GM12864 (cell line): ENCODE measurements around the gene SEPTIN12.

Source experiments
- DNase-seq: peaks from one replicate; pipeline ENCODE4 v3.0.0-alpha.2; 2011; ENCODE audit warnings: low read depth
- H3K4me3 ChIP-seq: 2 replicates; pipeline ENCODE4 v1.5.1; 2011; ENCODE audit warnings: mild to moderate bottlenecking, low read depth, low read length, control low read depth
- TF ChIP-seq, protein P1 (sequence below): IDR thresholded peaks from 2 replicates; pipeline ENCODE4 v1.5.1; 2011; ENCODE audit warnings: low read depth, mild to moderate bottlenecking, moderate library complexity, low read length, control low read depth, inconsistent platforms; ENCODE audit errors: missing control alignments

Gene SEPTIN12

DNA sequence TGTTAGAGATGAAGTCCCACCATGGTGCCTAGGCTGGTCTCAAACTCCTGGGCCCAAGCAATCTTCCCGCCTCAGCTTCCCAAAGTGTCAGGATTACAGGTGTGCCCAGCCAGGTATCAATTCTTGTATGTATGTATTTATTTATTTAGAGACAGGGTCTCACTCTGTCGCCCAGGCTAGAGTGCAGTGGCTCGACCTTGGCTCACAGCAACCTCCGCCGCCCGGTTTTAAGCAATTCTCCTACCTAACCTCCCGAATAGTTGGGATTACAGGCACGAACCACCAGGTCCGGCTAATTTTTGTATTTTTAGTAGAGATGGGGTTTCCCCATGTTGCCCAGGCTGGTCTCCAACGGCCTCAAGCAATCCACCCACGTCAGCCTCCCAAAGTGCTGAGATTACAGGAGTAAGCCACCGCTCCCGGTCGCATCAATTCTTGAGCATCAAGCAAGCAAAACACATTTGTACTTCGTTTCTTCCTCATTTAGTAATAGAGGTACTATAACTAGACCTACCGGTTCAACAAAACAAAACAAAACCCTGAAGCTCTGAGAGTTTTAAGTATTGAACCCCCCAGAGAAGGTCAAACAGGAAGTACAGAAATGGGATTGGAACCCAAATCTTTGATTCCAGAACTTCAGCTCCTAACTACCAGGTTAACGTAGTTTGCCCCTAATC, 20.1 kb downstream of the SEPTIN12 start:
- peak overlapping the region; percentile 85 for H3K4me3 ChIP-seq
- DNase-seq = no peak
- TF ChIP-seq, protein P1, sequence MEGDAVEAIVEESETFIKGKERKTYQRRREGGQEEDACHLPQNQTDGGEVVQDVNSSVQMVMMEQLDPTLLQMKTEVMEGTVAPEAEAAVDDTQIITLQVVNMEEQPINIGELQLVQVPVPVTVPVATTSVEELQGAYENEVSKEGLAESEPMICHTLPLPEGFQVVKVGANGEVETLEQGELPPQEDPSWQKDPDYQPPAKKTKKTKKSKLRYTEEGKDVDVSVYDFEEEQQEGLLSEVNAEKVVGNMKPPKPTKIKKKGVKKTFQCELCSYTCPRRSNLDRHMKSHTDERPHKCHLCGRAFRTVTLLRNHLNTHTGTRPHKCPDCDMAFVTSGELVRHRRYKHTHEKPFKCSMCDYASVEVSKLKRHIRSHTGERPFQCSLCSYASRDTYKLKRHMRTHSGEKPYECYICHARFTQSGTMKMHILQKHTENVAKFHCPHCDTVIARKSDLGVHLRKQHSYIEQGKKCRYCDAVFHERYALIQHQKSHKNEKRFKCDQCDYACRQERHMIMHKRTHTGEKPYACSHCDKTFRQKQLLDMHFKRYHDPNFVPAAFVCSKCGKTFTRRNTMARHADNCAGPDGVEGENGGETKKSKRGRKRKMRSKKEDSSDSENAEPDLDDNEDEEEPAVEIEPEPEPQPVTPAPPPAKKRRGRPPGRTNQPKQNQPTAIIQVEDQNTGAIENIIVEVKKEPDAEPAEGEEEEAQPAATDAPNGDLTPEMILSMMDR = no peak

DNA sequence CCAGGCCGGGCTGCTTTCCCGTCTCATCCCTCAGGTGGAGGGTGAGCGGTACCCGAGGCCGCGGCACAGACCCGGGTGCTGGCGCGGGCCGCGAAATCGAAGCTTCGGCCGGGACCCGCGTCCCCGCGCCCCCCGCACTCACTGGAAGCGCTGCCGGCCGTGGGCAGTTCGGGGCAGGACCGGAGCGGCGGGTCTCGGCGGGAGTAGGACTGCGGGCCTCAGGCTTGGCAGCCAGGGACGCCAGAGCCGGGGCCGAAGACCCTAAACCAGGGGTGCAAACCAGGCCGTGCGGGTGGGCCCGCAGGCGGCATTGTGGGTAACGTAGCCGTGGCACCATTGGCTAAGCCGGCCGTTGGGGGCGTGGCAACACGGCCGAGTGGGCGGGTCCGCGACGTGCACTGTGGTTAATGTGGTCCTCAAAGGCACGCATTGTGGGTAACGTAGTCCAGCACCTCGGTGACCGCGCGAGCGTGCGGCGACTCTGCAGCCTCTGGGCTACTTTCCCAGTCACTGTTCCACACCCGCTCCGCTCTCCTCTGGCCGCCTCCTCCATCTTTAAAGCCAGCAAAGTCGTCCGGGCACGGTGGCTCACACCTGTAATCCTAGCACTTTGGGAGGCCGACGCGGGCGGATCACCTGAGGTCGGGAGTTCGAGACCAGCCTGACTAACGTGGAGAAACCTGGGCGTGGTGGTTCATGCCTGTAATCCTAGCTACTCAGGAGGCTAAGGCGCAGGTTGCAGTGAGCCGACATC, 21.1 kb downstream of the SEPTIN12 start, which contains the start of gene ZNF500:
Gene ZNF500 (minus strand): TSS at position 288 of the 754 bp plus-strand sequence. CDS start 1,184 bp downstream, outside the sequence.
- peak within 1 kb of the TSS; percentile 85 for H3K4me3 ChIP-seq
- DNase-seq = peak; percentile 85
- TF ChIP-seq, protein P1 = no peak

DNA sequence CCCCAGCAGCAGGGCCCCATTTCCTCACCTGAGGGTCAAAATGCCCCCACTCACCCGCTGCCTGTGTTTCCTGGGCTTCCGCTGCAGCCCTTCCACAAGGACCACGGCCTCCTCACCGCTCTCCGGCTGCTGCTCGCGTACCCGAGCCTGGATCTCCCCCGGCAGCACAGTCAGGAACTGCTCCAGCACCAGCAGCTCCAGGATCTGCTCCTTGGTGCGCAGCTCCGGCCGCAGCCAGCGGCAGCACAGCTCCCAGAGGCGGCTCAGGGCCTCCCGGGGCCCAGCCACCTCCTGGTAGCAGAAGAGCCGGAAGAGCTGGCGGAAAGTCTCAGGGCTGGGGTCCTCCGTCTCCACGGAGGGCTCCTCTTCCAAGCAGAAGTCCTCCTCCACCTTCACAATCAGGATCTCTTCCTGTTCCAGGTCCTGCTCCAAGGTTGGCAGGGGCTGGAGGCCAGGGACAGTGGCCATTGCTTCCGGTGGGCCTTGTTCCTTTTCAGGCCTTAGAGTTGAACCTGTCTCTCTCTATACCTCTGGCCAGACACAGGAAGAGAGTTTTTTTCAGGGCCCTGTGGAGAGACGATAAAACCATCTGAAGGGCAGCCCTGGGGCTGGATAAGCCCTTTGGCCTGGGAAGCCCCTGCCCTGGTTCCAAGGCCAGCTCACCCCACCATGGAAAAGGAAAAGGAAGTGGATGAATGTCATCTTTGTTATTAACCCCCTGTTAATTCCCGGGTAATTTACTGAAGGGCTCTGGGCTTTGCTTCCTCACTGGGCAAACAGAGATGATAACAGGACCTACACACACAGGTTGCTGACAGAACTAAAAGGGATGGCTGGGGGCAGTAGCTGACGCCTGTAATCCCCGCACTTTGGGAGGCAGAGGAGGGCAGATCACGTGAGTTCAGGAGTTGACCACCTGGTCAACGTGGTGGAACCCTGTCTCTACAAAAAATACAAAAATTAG, 22.4 kb downstream of the SEPTIN12 start:
- TF ChIP-seq, protein P1 = no peak
- no peak for DNase-seq
- H3K4me3 ChIP-seq = peak overlapping the region; percentile 85

DNA sequence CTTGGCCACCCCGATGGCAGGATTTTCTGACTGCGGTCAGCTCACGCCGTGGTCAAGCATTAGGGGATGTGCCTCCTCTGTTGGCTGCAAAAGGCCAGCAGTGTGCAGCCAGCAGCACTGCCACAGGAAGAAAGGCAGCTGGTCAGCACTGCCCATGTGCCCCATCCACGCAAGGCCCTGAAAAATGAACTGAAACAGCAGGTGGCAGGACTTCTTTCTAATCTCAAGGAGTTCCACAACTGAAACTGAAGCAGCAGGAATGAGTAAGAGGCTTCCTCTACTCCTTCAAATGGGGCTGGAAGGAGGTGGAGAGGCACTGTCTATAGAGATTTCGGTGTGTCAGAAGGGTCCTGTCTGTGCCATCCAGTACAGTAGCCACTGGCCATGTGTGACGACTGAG, 24.4 kb downstream of the SEPTIN12 start:
- TF ChIP-seq, protein P1 = no peak
- no peak for DNase-seq
- no peak overlapping the region for H3K4me3 ChIP-seq

DNA sequence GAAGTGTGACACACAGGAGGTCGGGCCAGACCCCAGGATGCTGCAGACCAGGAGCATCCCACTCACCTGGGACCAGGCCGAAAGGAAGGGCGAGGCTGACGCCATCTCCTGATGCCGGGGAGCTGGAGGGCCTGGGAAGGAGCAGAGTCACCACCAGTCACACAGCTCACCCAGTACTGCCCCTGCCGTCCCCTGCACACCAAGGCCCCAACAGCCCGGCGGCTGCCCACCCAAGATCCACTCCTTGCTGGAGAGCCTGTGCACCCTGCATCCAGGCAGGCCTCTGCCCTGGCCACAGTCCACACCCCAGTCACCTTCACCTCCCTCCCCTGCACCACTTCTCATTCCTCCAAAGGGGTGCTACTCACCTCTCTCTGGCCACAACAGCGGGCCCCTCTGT, 25.9 kb downstream of the SEPTIN12 start:
- TF ChIP-seq, protein P1 = no peak
- no peak overlapping the region for H3K4me3 ChIP-seq
- no peak for DNase-seq

DNA sequence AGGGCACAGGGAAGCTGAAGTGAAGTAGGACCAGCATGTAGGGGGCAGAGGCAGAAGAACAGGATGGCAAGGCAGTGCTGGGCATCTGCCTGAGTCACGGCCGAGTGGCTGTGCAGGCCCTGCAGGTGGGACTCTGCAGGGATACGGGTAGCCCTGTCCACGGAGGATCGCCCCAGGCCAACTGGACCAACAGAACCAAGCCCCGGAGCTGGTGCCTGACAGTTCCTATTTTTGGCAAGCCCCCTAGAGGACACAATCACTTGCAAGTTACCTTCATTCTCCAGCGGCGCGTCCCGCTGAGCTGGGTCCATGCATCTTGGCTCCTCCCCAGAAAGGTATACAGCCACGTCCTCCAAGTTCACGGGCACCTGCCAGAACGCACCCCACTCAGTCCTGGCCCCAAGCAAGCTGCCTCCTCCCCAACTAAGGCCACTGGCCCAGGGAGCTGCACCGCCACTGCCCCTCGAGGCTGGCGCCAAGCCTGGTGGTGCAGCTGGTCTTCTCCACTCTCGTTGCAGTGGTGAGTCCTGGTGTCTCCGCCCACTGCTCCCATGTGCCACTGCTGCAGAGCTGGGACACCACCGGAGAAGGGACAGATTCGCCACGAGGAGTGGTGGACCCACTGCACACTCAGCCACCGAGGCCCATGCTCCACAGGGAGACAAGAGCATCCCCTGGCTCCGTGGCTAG, 27.8 kb downstream of the SEPTIN12 start:
- DNase-seq = no peak
- TF ChIP-seq, protein P1 = no peak
- no peak overlapping the region for H3K4me3 ChIP-seq
